Spleen (tissue), 7 donors: Measurements from ENCODE around the gene PRPF31.

Experiments
- CTCF ChIP-seq, 11 experiments: fragments of 200-600 bp in 7 of 11; fragments of 450-650 bp in 4 of 11; sonication (generic) in 4 of 11; IDR thresholded peaks in 8 of 11; conservative IDR thresholded peaks in 3 of 11; 1 replicate in 7 of 11; 2 replicates in 4 of 11; pipeline versions ENCODE4 v1.4.0 to v1.8.0; 2016 to 2021; ENCODE audit warnings: antibody characterized with exemption in 11 of 11, inconsistent platforms in 4 of 11, mild to moderate bottlenecking in 1 of 11
- POLR2A ChIP-seq, 3 donors: fragments of 450-650 bp; IDR thresholded peaks; one replicate each; pipeline ENCODE4 v1.5.1; 2017; ENCODE audit warnings: antibody characterized with exemption in 3 of 3, mild to moderate bottlenecking in 1 of 3
- POLR2AphosphoS5 ChIP-seq, 3 donors: sonication (generic); formaldehyde crosslinking; IDR thresholded peaks; one replicate each; pipeline ENCODE4 v1.5.1; 2017; ENCODE audit warnings: antibody characterized with exemption in 3 of 3
- donor health status: DM: no; HTN: no; CAD: no; lungs with moderate emphysema.
- donor health status: DM: no; HTN: no; CAD: no.
- donor health status: DM: no; HTN: no; CAD: no.

GRCh38 chr19:54141356-54141755 is 25.8 kb downstream of the PRPF31 start:
- TF ChIP-seq CTCF (IDR thresholded peaks at IDR 0.05 in 8 of 11, conservative IDR thresholded peaks at IDR 0.05 in 3 of 11) (no peak), POLR2A (IDR thresholded peaks at IDR 0.05) (no peak), POLR2AphosphoS5 (IDR thresholded peaks at IDR 0.05) (no peak)
